ENCODE data around the gene ARHGEF10L.

ARHGEF10L gene

GRCh38 chr1:17724150-17724549, 184.7 kb downstream of the ARHGEF10L start:
- TF ChIP-seq CTCF (IDR thresholded peaks at IDR 0.05; ENCODE audit: low read depth, low read length): no peak
- no peak for DNase-seq (ENCODE audit: low read depth in 2 of 2)
- no peak overlapping the region for H3K4me3 ChIP-seq (replicated peaks in 1 of 2; ENCODE audit: low read depth in 2 of 2, low read length in 2 of 2)

- no peak overlapping the region for H3K4me3 ChIP-seq (replicated peaks in 1 of 2; ENCODE audit: low read depth in 2 of 2, low read length in 2 of 2)
- no peak for DNase-seq (ENCODE audit: low read depth in 2 of 2)
- no peak for TF ChIP-seq CTCF (IDR thresholded peaks at IDR 0.05; ENCODE audit: low read depth, low read length)
Observed at GRCh38 chr1:17725084-17725719, 185.7 kb downstream of the ARHGEF10L start.

- no peak overlapping the region for H3K4me3 ChIP-seq (replicated peaks in 1 of 2; ENCODE audit: low read depth in 2 of 2, low read length in 2 of 2)
- no peak for DNase-seq (ENCODE audit: low read depth in 2 of 2)
- TF ChIP-seq CTCF (IDR thresholded peaks at IDR 0.05; ENCODE audit: low read depth, low read length): no peak
Observed at GRCh38 chr1:17725811-17726582, 186.5 kb downstream of the ARHGEF10L start.

- H3K4me3 ChIP-seq (replicated peaks in 1 of 2; ENCODE audit: low read depth in 2 of 2, low read length in 2 of 2): no peak overlapping the region
- no peak for TF ChIP-seq CTCF (IDR thresholded peaks at IDR 0.05; ENCODE audit: low read depth, low read length)
- DNase-seq (ENCODE audit: low read depth in 2 of 2): no peak
Observed at GRCh38 chr1:17728123-17728712, 188.7 kb downstream of the ARHGEF10L start.

- no peak for TF ChIP-seq CTCF (IDR thresholded peaks at IDR 0.05; ENCODE audit: low read depth, low read length)
- no peak overlapping the region for H3K4me3 ChIP-seq (replicated peaks in 1 of 2; ENCODE audit: low read depth in 2 of 2, low read length in 2 of 2)
- no peak for DNase-seq (ENCODE audit: low read depth in 2 of 2)
Observed at GRCh38 chr1:17729248-17729647, 189.8 kb downstream of the ARHGEF10L start.

GRCh38 chr1:17729909-17730308, 190.4 kb downstream of the ARHGEF10L start:
- no peak overlapping the region for H3K4me3 ChIP-seq (replicated peaks in 1 of 2; ENCODE audit: low read depth in 2 of 2, low read length in 2 of 2)
- no peak for TF ChIP-seq CTCF (IDR thresholded peaks at IDR 0.05; ENCODE audit: low read depth, low read length)
- no peak for DNase-seq (ENCODE audit: low read depth in 2 of 2)

All from cardiac fibroblast (primary cell).